ENCODE data around the gene AFF3.

- TF ChIP-seq POLR2AphosphoS5 (IDR thresholded peaks at IDR 0.05) (no peak), POLR2A (IDR thresholded peaks at IDR 0.05) (no peak)
Observed at GRCh38 chr2:99545066-99545465, 597.3 kb downstream of the AFF3 start.
